GM19395 (cell line): Measurements from ENCODE around the gene ZNF182.
"Not testable (repeated sequence)": the region's sequence is repeated elsewhere in the genome, so short reads cannot be mapped to it uniquely, and the experiment has no call there.

Experiments used
- ATAC-seq: cut with Tn5 transposase; IDR thresholded peaks from one replicate; pipeline ENCODE4 v1.9.1; 2021; ENCODE audit warnings: mild to moderate bottlenecking, moderate library complexity; ENCODE audit not compliant: unreplicated experiment

The ZNF182 gene

GRCh38 chrX:48002319-48002718 is 1.5 kb downstream of the ZNF182 start:
- no peak for ATAC-seq

- ATAC-seq: no peak
These were observed 2.5 kb downstream of the ZNF182 start for GRCh38 chrX:48001260-48001659.

GRCh38 chrX:47992669-47993068 is 11.1 kb downstream of the ZNF182 start:
- ATAC-seq: no peak

- no peak for ATAC-seq
These were observed 11.8 kb downstream of the ZNF182 start for GRCh38 chrX:47992095-47992380.

- no peak for ATAC-seq
These were observed 12.3 kb downstream of the ZNF182 start for GRCh38 chrX:47991263-47992094.

- no peak for ATAC-seq
These were observed 27.3 kb downstream of the ZNF182 start for GRCh38 chrX:47976254-47977151.

GRCh38 chrX:47973235-47973634 is 30.6 kb downstream of the ZNF182 start:
- no peak for ATAC-seq

- ATAC-seq: not testable (repeated sequence)
These were observed 38.3 kb downstream of the ZNF182 start for GRCh38 chrX:47965526-47965925.

GRCh38 chrX:47961830-47962229 is 42.0 kb downstream of the ZNF182 start:
- ATAC-seq: not testable (repeated sequence)

GRCh38 chrX:47960406-47960805 is 43.4 kb downstream of the ZNF182 start:
- ATAC-seq: no peak

GRCh38 chrX:47958761-47959342 is 44.9 kb downstream of the ZNF182 start:
- no peak for ATAC-seq

- ATAC-seq: not testable (repeated sequence)
These were observed 45.6 kb downstream of the ZNF182 start for GRCh38 chrX:47958206-47958605.

GRCh38 chrX:47956016-47956415 is 47.8 kb downstream of the ZNF182 start:
- no peak for ATAC-seq

GRCh38 chrX:47955295-47955694 is 48.5 kb downstream of the ZNF182 start:
- ATAC-seq: not testable (repeated sequence)

- no peak for ATAC-seq
These were observed 62.4 kb downstream of the ZNF182 start for GRCh38 chrX:47941423-47941822.

GRCh38 chrX:47940448-47940847 is 63.3 kb downstream of the ZNF182 start:
- no peak for ATAC-seq

GRCh38 chrX:47936940-47937317 is 66.9 kb downstream of the ZNF182 start:
- ATAC-seq: no peak

- no peak for ATAC-seq
These were observed 67.4 kb downstream of the ZNF182 start for GRCh38 chrX:47936224-47936939.

GRCh38 chrX:47933946-47934345 is 69.8 kb downstream of the ZNF182 start:
- no peak for ATAC-seq

GRCh38 chrX:47931970-47932369 is 71.8 kb downstream of the ZNF182 start:
- ATAC-seq: not testable (repeated sequence)

GRCh38 chrX:47927212-47927611 is 76.6 kb downstream of the ZNF182 start:
- no peak for ATAC-seq
